Measurements from ENCODE around the gene CCR3. TPM values are rescaled to one million over a fixed set of nuclear protein-coding genes. Genes with fewer than 3 reads are reported as not detected.

CCR3 gene
- total RNA-seq, 3 donors from 2014 or later (not counting 1 experiment from before 2014, with no cell fraction given): 1.5 to 36.7 TPM; not detected in 1

DNA sequence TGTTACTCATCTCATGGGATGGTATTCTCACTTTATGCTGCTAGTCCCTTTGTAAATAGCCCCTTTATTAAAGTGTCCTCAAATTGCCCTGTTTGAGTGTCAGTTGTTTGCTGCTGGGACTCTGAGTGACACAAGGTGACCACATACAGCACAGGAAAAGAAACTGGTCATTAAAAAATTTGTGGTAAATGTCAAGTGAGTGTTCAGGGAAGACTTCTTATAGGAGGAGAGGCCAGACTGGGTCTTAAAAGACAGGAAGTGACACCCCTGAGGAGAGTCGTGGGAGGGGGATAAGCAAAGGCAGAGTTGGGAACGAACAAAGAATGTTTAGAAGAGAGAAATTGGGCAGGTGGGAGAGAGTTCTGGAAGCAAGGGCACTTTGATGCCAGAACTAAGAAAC lies 35.2 kb downstream of the CCR3 start:
- H3K27me3 Mint-ChIP-seq (ENCODE audit: low read depth in 2 of 2): no peaks in the 10 kb centered on the region
- no peaks in the 10 kb centered on the region for H3K36me3 ChIP-seq (ENCODE audit: control insufficient read depth, insufficient read depth, low read length)
- H3K9me3 Mint-ChIP-seq: no peaks in the 10 kb centered on the region
- H3K4me1 ChIP-seq (ENCODE audit: control insufficient read depth, insufficient read depth, low read length): peaks cover 59% of the 10 kb centered on the region
- peak overlapping the region; percentile 22 for H3K27ac ChIP-seq (ENCODE audit: low read length)
- peak overlapping the region; percentile 63 for H3K4me3 Mint-ChIP-seq
- H3K9me3 ChIP-seq (ENCODE audit: control insufficient read depth, insufficient read depth, low read length): no peaks in the 10 kb centered on the region
- DNase-seq (no peak), ATAC-seq (peak; percentile 13 to 14 (median 14))
- WGBS (ENCODE audit: insufficient coverage): 20% methylated on average over 2 of the region's 2 CpGs
- no peaks in the 10 kb centered on the region for H3K27me3 ChIP-seq (ENCODE audit: control insufficient read depth, insufficient read depth, low read length)
- no peak overlapping the region for H3K4me3 ChIP-seq (ENCODE audit: low read length)
- H3K27ac Mint-ChIP-seq: peak overlapping the region; percentile 76 to 85
- H3K4me1 Mint-ChIP-seq: peaks cover 48 to 52% of the 10 kb centered on the region in 2 donors
- intact Hi-C loops (cut with micrococcal nuclease): loop anchor here (5.0 kb wide), 1 partner anchor 160 kb away; no protein-coding TSS in a partner anchor
- TF ChIP-seq, protein P1, sequence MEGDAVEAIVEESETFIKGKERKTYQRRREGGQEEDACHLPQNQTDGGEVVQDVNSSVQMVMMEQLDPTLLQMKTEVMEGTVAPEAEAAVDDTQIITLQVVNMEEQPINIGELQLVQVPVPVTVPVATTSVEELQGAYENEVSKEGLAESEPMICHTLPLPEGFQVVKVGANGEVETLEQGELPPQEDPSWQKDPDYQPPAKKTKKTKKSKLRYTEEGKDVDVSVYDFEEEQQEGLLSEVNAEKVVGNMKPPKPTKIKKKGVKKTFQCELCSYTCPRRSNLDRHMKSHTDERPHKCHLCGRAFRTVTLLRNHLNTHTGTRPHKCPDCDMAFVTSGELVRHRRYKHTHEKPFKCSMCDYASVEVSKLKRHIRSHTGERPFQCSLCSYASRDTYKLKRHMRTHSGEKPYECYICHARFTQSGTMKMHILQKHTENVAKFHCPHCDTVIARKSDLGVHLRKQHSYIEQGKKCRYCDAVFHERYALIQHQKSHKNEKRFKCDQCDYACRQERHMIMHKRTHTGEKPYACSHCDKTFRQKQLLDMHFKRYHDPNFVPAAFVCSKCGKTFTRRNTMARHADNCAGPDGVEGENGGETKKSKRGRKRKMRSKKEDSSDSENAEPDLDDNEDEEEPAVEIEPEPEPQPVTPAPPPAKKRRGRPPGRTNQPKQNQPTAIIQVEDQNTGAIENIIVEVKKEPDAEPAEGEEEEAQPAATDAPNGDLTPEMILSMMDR (IDR thresholded peaks at IDR 0.05): no peak
- H3K36me3 Mint-ChIP-seq: no peaks in the 10 kb centered on the region

DNA sequence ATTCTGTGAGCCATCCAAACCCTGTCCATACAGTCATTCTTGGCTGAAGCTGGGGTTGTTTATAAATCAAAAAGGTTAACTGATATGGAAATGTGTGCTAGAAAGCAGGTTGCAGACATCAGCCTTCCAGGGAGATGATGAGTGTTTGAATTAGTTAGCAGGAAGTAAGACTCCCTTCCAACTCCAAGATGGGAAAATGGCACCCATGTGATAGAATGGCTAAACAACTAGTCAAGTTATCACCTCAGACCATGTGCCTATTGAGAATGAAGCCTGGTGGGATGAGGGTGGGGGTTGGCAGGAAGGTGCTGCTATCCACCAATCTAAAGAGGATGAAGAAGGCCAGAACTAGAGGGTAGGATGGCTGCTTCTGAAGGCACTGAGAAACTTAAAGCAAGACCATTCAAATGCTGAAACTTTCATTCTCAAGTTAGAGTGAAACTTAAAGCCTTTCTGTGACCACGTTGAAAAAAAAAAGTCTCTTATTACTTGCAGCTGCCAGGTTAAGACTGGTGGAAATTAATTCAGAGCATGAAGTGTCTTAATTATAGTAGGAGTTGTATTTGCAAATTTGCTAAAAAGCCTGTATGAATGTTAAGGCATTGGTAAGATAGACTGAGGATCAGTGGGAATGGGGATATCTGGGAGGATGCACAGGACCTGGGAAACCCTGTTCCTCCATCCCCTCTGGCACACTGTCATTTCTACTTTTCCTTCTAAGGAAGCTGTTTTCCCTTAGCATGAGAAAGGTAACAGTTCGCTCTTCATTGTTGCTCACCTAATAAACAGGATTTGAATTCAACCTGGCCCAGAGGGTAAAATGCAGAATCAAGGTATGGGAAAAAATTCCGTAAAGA lies 36.8 kb downstream of the CCR3 start:
- no peaks in the 10 kb centered on the region for H3K27me3 ChIP-seq (ENCODE audit: control insufficient read depth, insufficient read depth, low read length)
- H3K4me1 Mint-ChIP-seq: peaks cover 64 to 67% of the 10 kb centered on the region in 2 donors
- no peaks in the 10 kb centered on the region for H3K36me3 ChIP-seq (ENCODE audit: control insufficient read depth, insufficient read depth, low read length)
- H3K4me1 ChIP-seq (ENCODE audit: control insufficient read depth, insufficient read depth, low read length): peaks cover 73% of the 10 kb centered on the region
- H3K9me3 Mint-ChIP-seq: no peaks in the 10 kb centered on the region
- DNase-seq: no peak
- H3K27ac ChIP-seq (ENCODE audit: low read length): peak overlapping the region; percentile 6
- no peak overlapping the region for H3K4me3 ChIP-seq (ENCODE audit: low read length)
- H3K9me3 ChIP-seq (ENCODE audit: control insufficient read depth, insufficient read depth, low read length): no peaks in the 10 kb centered on the region
- 73% methylated on average over 3 of the region's 3 CpGs for WGBS (ENCODE audit: insufficient coverage)
- TF ChIP-seq, protein P1 (IDR thresholded peaks at IDR 0.05): no peak
- H3K27ac Mint-ChIP-seq: peak overlapping the region; percentile 87 to 90
- no peaks in the 10 kb centered on the region for H3K36me3 Mint-ChIP-seq
- H3K27me3 Mint-ChIP-seq (ENCODE audit: low read depth in 2 of 2): no peaks in the 10 kb centered on the region
- intact Hi-C loops (cut with micrococcal nuclease): loop anchor here (5.0 kb wide), 1 partner anchor 158 kb away; no protein-coding TSS in a partner anchor
- ATAC-seq: no peak
- H3K4me3 Mint-ChIP-seq: peak overlapping the region; percentile 61

DNA sequence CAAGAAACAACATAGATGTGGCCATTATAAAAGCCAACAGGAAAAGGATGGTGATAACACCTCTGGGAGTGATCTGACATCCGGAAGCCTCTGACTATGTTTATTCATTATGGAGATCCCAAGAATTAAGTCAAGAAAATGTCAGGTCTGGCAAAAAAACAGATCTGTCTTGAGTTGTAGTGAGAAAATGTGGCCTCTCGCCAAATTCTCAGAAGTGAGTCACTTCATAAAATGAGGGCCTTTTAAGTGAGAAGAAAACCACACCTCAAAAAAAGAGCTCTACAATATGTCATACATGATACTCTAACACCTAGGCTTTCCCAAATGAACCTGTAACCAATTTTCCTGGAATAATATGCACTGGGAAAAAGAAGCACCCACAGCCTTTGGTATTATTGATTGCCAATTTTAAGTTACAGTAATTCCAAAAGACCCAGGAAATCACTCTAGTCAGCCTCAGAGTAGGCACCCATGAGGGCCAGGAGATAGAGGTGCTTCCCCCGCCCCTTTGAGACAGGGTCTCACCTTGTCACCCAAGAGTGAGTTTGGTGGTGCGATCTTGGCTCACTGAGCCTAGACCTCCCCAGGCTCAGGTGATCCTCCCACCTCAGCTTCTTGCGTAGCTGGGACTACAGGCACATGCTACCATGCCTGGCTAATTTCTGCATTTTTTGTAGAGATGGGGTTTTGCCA lies 38.0 kb downstream of the CCR3 start:
- H3K4me1 ChIP-seq (ENCODE audit: control insufficient read depth, insufficient read depth, low read length): peaks cover 84% of the 10 kb centered on the region
- no peaks in the 10 kb centered on the region for H3K9me3 Mint-ChIP-seq
- H3K36me3 ChIP-seq (ENCODE audit: control insufficient read depth, insufficient read depth, low read length): no peaks in the 10 kb centered on the region
- DNase-seq: peak in 1 of 2 donors; percentile 83
- H3K27ac ChIP-seq (ENCODE audit: low read length): peak overlapping the region; percentile 70
- peak; percentile 62 to 71 (median 67) for ATAC-seq
- H3K27me3 Mint-ChIP-seq (ENCODE audit: low read depth in 2 of 2): no peaks in the 10 kb centered on the region
- no peaks in the 10 kb centered on the region for H3K9me3 ChIP-seq (ENCODE audit: control insufficient read depth, insufficient read depth, low read length)
- 66% methylated on average over 4 of the region's 5 CpGs for WGBS (ENCODE audit: insufficient coverage)
- no peak overlapping the region for H3K4me3 ChIP-seq (ENCODE audit: low read length)
- peak overlapping the region; percentile 87 to 90 for H3K27ac Mint-ChIP-seq
- no peaks in the 10 kb centered on the region for H3K36me3 Mint-ChIP-seq
- no peaks in the 10 kb centered on the region for H3K27me3 ChIP-seq (ENCODE audit: control insufficient read depth, insufficient read depth, low read length)
- H3K4me3 Mint-ChIP-seq: peak overlapping the region; percentile 61
- intact Hi-C loops (cut with micrococcal nuclease): loop anchor here (1.0 to 10.0 kb wide), 3 partner anchors 65 to 88 kb away; partner anchors contain the start of gene CCR2
- TF ChIP-seq, protein P1 (IDR thresholded peaks at IDR 0.05): no peak
- peaks cover 76 to 79% of the 10 kb centered on the region in 2 donors for H3K4me1 Mint-ChIP-seq
